H1 (cell line): Measurements from ENCODE around the gene VWA5B2. TPM values are rescaled to one million over a fixed set of nuclear protein-coding genes. Genes with fewer than 3 reads are reported as not detected.

Experiments used
- CTCF ChIA-PET: fragments of 300-600 bp; sonication (Branson Sonifier 250); formaldehyde crosslinking; loops from one replicate; lab custom pipeline; 2021; ENCODE audit not compliant: partially characterized antibody; lab: Charles Lee
- POLR2A ChIA-PET: fragments of 300-600 bp; sonication (Branson Sonifier 250); formaldehyde crosslinking; loops from one replicate; lab custom pipeline; 2021; ENCODE audit warnings: inconsistent platforms; ENCODE audit not compliant: partially characterized antibody; lab: Charles Lee
- DNase-seq, 2 experiments: peaks; one replicate each; pipeline versions ENCODE4 v3.0.0 to v3.0.0-alpha.2; 2010 to 2022; ENCODE audit warnings: low spot score in 2 of 2, low read depth in 1 of 2, mixed read lengths in 1 of 2
- FAIRE-seq: peaks from 2 replicates; lab custom pipeline; 2011; peaks lifted over from hg19 to GRCh38; lab: Jason Lieb, UNC
- H2AFZ ChIP-seq: 2 replicates; pipeline ENCODE4 v1.8.1; 2012; ENCODE audit warnings: low read length, inconsistent platforms
- H2AK5ac ChIP-seq: 2 replicates; pipeline ENCODE4 v1.6.1; 2013; ENCODE audit warnings: low read depth, low read length
- H2BK120ac ChIP-seq: replicated peaks from 2 replicates; pipeline ENCODE3; 2013; ENCODE audit warnings: low read depth, low read length, inconsistent platforms
- H2BK12ac ChIP-seq: 2 replicates; pipeline ENCODE4 v1.6.1; 2013; ENCODE audit warnings: low read depth, low read length
- H2BK15ac ChIP-seq: 2 replicates; pipeline ENCODE4 v1.6.1; 2013; ENCODE audit warnings: low read length
- H2BK20ac ChIP-seq: 2 replicates; pipeline ENCODE4 v1.6.1; 2013; ENCODE audit warnings: low read length
- H2BK5ac ChIP-seq: 2 replicates; pipeline ENCODE4 v1.6.1; 2013; ENCODE audit warnings: low read depth, low read length
- H3K14ac ChIP-seq: 2 replicates; pipeline ENCODE4 v1.6.1; 2013; ENCODE audit warnings: inconsistent platforms; ENCODE audit not compliant: insufficient read length
- H3K18ac ChIP-seq: 2 replicates; pipeline ENCODE4 v1.6.1; 2013; ENCODE audit warnings: low read length; ENCODE audit errors: extremely low read depth
- H3K23ac ChIP-seq: 2 replicates; pipeline ENCODE4 v1.6.1; 2013; ENCODE audit warnings: inconsistent platforms; ENCODE audit not compliant: insufficient read length
- H3K23me2 ChIP-seq: 2 replicates; pipeline ENCODE4 v1.6.1; 2013; ENCODE audit warnings: low read depth, low read length
- H3K27ac ChIP-seq: 2 replicates; pipeline ENCODE4 v1.6.1; 2011; ENCODE audit warnings: low read depth, low read length, inconsistent platforms
- H3K27me3 ChIP-seq, 4 experiments: replicated peaks in 1 of 4; 1 replicate in 1 of 4; 2 replicates in 3 of 4; pipeline versions ENCODE4 v1.6.1 to v1.8.1; 2011 to 2013; ENCODE audit warnings: low read length in 3 of 4, mild to moderate bottlenecking in 3 of 4, inconsistent platforms in 2 of 4, mixed read lengths in 2 of 4, moderate library complexity in 1 of 4; ENCODE audit not compliant: control insufficient read depth in 3 of 4, insufficient read depth in 3 of 4; ENCODE audit errors: extremely low read depth in 1 of 4
- H3K36me3 ChIP-seq, 4 experiments: 2 replicates each; pipeline versions ENCODE4 v1.6.1 to v1.8.1; 2011 to 2013; ENCODE audit warnings: mild to moderate bottlenecking in 4 of 4, low read length in 3 of 4, moderate library complexity in 2 of 4, control low read depth in 1 of 4, inconsistent platforms in 1 of 4; ENCODE audit not compliant: insufficient read depth in 4 of 4, control insufficient read depth in 2 of 4
- H3K4ac ChIP-seq: replicated peaks from 2 replicates; pipeline ENCODE3; 2013; ENCODE audit warnings: low read length, low read depth, mixed read lengths, inconsistent platforms; ENCODE audit not compliant: insufficient read length
- H3K4me1 ChIP-seq, 4 experiments: replicated peaks in 1 of 4; 1 replicate in 1 of 4; 2 replicates in 3 of 4; pipeline versions ENCODE4 v1.6.1 to v1.8.1; 2011 to 2013; ENCODE audit warnings: low read length in 3 of 4, inconsistent platforms in 2 of 4, mixed read lengths in 1 of 4; ENCODE audit not compliant: insufficient read depth in 4 of 4, control insufficient read depth in 3 of 4
- H3K4me2 ChIP-seq, 2 experiments: 2 replicates each; pipeline versions ENCODE4 v1.6.1 to v1.8.1; 2011 to 2013; ENCODE audit warnings: low read depth in 2 of 2, low read length in 2 of 2, control low read depth in 1 of 2, inconsistent platforms in 1 of 2, mild to moderate bottlenecking in 1 of 2; ENCODE audit not compliant: insufficient read depth in 1 of 2
- H3K4me3 ChIP-seq, 4 experiments: fragments of 200-600, 300-600 bp in 1 of 4; sonication (generic), shearing (Covaris generic), sonication (Bioruptor Twin) in 1 of 4; 2 replicates each; pipeline versions ENCODE4 v1.5.1 to v1.8.1; 2011 to 2016; ENCODE audit warnings: low read length in 4 of 4, low read depth in 3 of 4, control low read depth in 2 of 4, inconsistent platforms in 2 of 4, mild to moderate bottlenecking in 2 of 4, mixed read lengths in 1 of 4, moderate library complexity in 1 of 4; ENCODE audit not compliant: insufficient read depth in 2 of 4; ENCODE audit errors: extremely low read depth in 1 of 4
- H3K56ac ChIP-seq: replicated peaks from 2 replicates; pipeline ENCODE3; 2013; ENCODE audit warnings: low read depth, mild to moderate bottlenecking, mixed read lengths, low read length, inconsistent platforms; ENCODE audit not compliant: insufficient read length
- H3K79me1 ChIP-seq: 2 replicates; pipeline ENCODE4 v1.6.1; 2013; ENCODE audit warnings: low read depth, low read length, control low read depth
- H3K79me2 ChIP-seq, 2 experiments: 2 replicates each; pipeline versions ENCODE4 v1.6.1 to v1.8.1; 2012 to 2013; ENCODE audit warnings: low read length in 2 of 2, mild to moderate bottlenecking in 2 of 2, inconsistent platforms in 1 of 2; ENCODE audit not compliant: insufficient read depth in 2 of 2, control insufficient read depth in 1 of 2
- H3K9ac ChIP-seq, 4 experiments: replicated peaks in 1 of 4; 1 replicate in 1 of 4; 2 replicates in 3 of 4; pipeline versions ENCODE4 v1.6.1 to v1.8.1; 2011 to 2013; ENCODE audit warnings: low read depth in 3 of 4, low read length in 3 of 4, control low read depth in 2 of 4, mild to moderate bottlenecking in 2 of 4, moderate library complexity in 2 of 4, inconsistent platforms in 1 of 4; ENCODE audit errors: extremely low read depth in 1 of 4
- H3K9me3 ChIP-seq, 2 experiments: 2 replicates each; pipeline versions ENCODE4 v1.6.1 to v1.8.1; 2012 to 2013; ENCODE audit warnings: mild to moderate bottlenecking in 2 of 2, moderate library complexity in 2 of 2, control low read depth in 1 of 2, inconsistent platforms in 1 of 2, low read depth in 1 of 2, low read length in 1 of 2, mixed read lengths in 1 of 2; ENCODE audit not compliant: insufficient read depth in 2 of 2
- H4K20me1 ChIP-seq, 2 experiments: replicated peaks in 1 of 2; 2 replicates each; pipeline versions ENCODE3 to v1.8.1; 2011 to 2013; ENCODE audit warnings: inconsistent platforms in 2 of 2, low read length in 2 of 2, mild to moderate bottlenecking in 1 of 2; ENCODE audit not compliant: insufficient read depth in 2 of 2, control insufficient read depth in 1 of 2
- H4K5ac ChIP-seq: 2 replicates; pipeline ENCODE4 v1.6.1; 2013; ENCODE audit warnings: low read length, low read depth, mixed read lengths, inconsistent platforms; ENCODE audit not compliant: insufficient read length
- H4K8ac ChIP-seq: 2 replicates; pipeline ENCODE4 v1.8.0; 2013; ENCODE audit warnings: mild to moderate bottlenecking, moderate library complexity, low read length, inconsistent platforms; ENCODE audit not compliant: insufficient read depth; ENCODE audit errors: extremely low read depth
- H4K91ac ChIP-seq: replicated peaks from 2 replicates; pipeline ENCODE3; 2013; ENCODE audit warnings: low read length, mixed read lengths, inconsistent platforms; ENCODE audit not compliant: insufficient read length
- EGR1 ChIP-seq: IDR thresholded peaks from 2 replicates; pipeline ENCODE4 v1.6.1; 2011; ENCODE audit warnings: low read depth, low read length, borderline replicate concordance
- WGBS, 2 experiments: shearing (Covaris generic) in 1 of 2; methylation state at CpG; one replicate each; pipeline versions ENCODE4 v1.1.6 to v1.1.7; 2013 to 2015; ENCODE audit warnings: low lambda C conversion rate in 2 of 2, mixed read lengths in 2 of 2, inconsistent platforms in 1 of 2, low coverage in 1 of 2, missing lambda C conversion rate in 1 of 2; ENCODE audit not compliant: insufficient replicate concordance in 2 of 2, insufficient coverage in 1 of 2, insufficient read length in 1 of 2; ENCODE audit errors: extremely low coverage in 1 of 2, missing lambda C conversion rate in 1 of 2; 5-methylcytosine and 5-hydroxymethylcytosine counted together
- polyA plus RNA-seq, 7 experiments: library from polyadenylated mRNA; depleted of rRNA in 3 of 7; stranded (reverse) in 5 of 7; unstranded in 2 of 7; fragments of >200 nt in 5 of 7; fragments of 200-250 nt in 2 of 7; gene quantifications; 1 replicate in 5 of 7; 2 replicates in 1 of 7; 4 replicates in 1 of 7; pipeline versions ENCODE4 v1.2.1 to v1.2.3, GENCODE V29; 2011 to 2013; ENCODE audit warnings: missing spikeins in 2 of 7, mixed read lengths in 2 of 7
- total RNA-seq: library from RNA; stranded (reverse); fragmentation: NEBNext Ultra II Directional; extraction: Animal tissue kit (Norgen Biotek cat#: 25700); gene quantifications from 2 replicates; pipeline ENCODE4 v1.2.1, GENCODE V29; 2021

VWA5B2 gene
- total and polyA plus RNA-seq, 2 of the 8 experiments (the other 6 are each of a cell fraction or from before 2014, with no cell fraction given): 0.53 to 0.56 TPM

GRCh38 chr3:184231671-184232070 lies 2.3 kb downstream of the VWA5B2 start:
- no peak overlapping the region for H2BK20ac ChIP-seq
- H3K27ac ChIP-seq: no peak overlapping the region
- no peak overlapping the region for H2BK12ac ChIP-seq
- H3K4me3 ChIP-seq: no peak overlapping the region
- no peak overlapping the region for H2BK120ac ChIP-seq
- no peak overlapping the region; a peak in 1 of 4 replicates for H3K4me2 ChIP-seq
- CTCF ChIA-PET: interaction anchor here (1.2 to 10.3 kb wide), 9 partner anchors 9 to 336 kb away, joined by 3 to 183 read pairs (median 4); partner anchors contain the start of genes CAMK2N2, EEF1AKMT4 and FAM131A
- peaks cover 0 to 8% (median 0%) of the 10 kb centered on the region in 4 experiments; a peak in 1 of 8 replicates for H3K36me3 ChIP-seq
- no peaks in the 10 kb centered on the region for H3K79me1 ChIP-seq
- TF ChIP-seq EGR1: no peak
- H3K9me3 ChIP-seq: no peaks in the 10 kb centered on the region
- no peak overlapping the region for H3K9ac ChIP-seq
- DNase-seq (no peak), FAIRE-seq (no peak)
- H2BK5ac ChIP-seq: no peak overlapping the region
- peaks cover 4 to 7% of the 10 kb centered on the region in 2 experiments for H4K20me1 ChIP-seq
- peaks cover 0 to 20% (median 4%) of the 10 kb centered on the region in 4 experiments; a peak in 5 of 7 replicates for H3K4me1 ChIP-seq
- H3K4ac ChIP-seq: no peak overlapping the region
- no peak overlapping the region for H4K8ac ChIP-seq
- H3K79me2 ChIP-seq: no peaks in the 10 kb centered on the region
- no peak overlapping the region for H2AK5ac ChIP-seq
- H3K23me2 ChIP-seq: peaks cover 11% of the 10 kb centered on the region; the same call in 1 of the 2 replicates
- H3K56ac ChIP-seq: no peak overlapping the region
- no peak overlapping the region for H3K18ac ChIP-seq
- H4K5ac ChIP-seq: no peak overlapping the region
- peaks cover 35 to 60% (median 53%) of the 10 kb centered on the region in 4 experiments for H3K27me3 ChIP-seq
- POLR2A ChIA-PET: interaction anchor here (1.8 kb wide), 1 partner anchor 9 kb away, joined by 10 read pairs; no protein-coding TSS in a partner anchor
- no peak overlapping the region for H2BK15ac ChIP-seq
- H2AFZ ChIP-seq: no peak overlapping the region
- no peak overlapping the region for H3K23ac ChIP-seq
- H3K14ac ChIP-seq: no peak overlapping the region
- 74% methylated on average over 3 of the region's 3 CpGs; no CpG with 5 or more reads in 1 of the 2 experiments for WGBS, 2 experiments
- H4K91ac ChIP-seq: no peak overlapping the region
